Esophagus mucosa (tissue), 1 donor: ENCODE data around the gene ALOXE3. TPM values are rescaled to one million over a fixed set of nuclear protein-coding genes. Genes with fewer than 3 reads are reported as not detected.
"Not testable (repeated sequence)": the region's sequence is repeated elsewhere in the genome, so short reads cannot be mapped to it uniquely, and the experiment has no call there.

Source experiments
- ATAC-seq: fragments of 200-7000 bp; cut with Tn5 transposase; one replicate; pipeline ENCODE4 v1.9.1; 2020
- total RNA-seq: library from RNA; stranded (reverse); gene quantifications from one replicate; pipeline ENCODE4 v1.2.4, GENCODE V29; 2023
- donor health status: DM: yes; HTN: yes; CAD: no.

The ALOXE3 gene
- total RNA-seq, 1 donor from 2014 or later = 4.0 TPM

DNA sequence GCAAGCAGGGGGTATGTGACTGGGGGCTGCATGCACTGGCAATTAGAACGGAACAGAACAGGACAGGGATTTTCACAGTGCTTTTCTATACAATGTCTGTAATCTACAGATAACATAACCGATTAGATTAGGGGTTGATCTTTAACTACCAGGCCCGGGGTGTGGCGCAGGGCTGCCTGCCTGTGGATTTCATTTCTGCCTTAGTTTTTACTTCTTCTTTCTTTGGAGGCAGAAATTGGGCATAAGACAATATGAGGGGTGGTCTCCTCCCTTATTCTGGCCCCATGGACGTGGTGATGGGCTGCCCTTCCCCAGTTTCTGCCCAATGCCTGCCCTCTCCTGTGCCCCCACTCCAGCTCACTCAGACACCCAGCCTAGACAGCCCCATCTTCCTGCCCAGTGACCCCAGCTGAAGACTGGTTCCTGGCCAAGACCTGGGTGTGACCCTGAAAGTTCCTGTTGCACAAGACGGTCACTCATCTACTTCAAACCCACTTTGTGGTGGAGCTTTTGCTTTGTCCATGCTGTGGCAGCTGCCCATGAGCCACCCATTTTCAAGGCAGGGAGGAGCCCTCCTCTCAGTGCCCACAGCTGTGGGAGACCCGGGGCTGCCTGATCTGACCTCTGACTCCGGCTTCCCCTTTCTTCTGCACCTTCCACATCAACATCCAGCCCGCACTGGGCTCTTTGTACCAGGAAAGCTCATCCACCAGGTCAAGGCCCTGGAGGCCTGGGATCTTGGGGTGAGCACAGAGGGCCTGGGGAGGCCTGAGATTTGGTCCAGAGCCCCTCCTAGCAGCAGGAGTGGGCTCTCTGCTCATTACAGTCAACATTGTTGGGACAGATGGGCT is 49.4 kb downstream of the ALOXE3 start:
- peak; percentile 2 for ATAC-seq

- no peak for ATAC-seq
Measured at GRCh38 chr17:8067806-8068205, 50.5 kb downstream of the ALOXE3 start.

GRCh38 chr17:8066841-8067775 is 51.2 kb downstream of the ALOXE3 start:
- peak; percentile 72 for ATAC-seq

- ATAC-seq = no peak
Measured at GRCh38 chr17:8064561-8065019, 53.7 kb downstream of the ALOXE3 start.

GRCh38 chr17:8063761-8064534 is 54.4 kb downstream of the ALOXE3 start:
- no peak for ATAC-seq

GRCh38 chr17:8062807-8063483 is 55.4 kb downstream of the ALOXE3 start:
- no peak for ATAC-seq

- no peak for ATAC-seq
Measured at GRCh38 chr17:8062435-8062806, 55.9 kb downstream of the ALOXE3 start.

- not testable (repeated sequence) for ATAC-seq
Measured at GRCh38 chr17:8061851-8062250, 56.5 kb downstream of the ALOXE3 start.

DNA sequence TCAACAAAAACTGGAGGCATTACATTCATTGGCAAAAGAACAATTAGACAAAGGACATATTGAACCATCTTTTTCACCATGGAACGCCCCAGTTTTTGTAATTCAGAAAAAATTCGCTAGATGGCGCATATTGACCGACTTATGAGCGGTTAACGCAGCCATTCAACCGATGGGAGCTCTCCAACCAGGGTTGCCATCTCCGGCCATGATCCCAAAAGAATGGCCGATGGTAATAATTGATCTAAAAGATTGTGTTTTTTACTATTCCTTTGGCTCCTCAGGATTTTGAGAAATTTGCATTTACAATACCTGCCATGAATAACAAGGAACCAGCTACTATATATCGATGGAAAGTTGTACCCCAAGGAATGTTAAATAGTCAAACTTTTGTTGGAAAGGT is 58.0 kb downstream of the ALOXE3 start:
- ATAC-seq = peak; percentile 45

DNA sequence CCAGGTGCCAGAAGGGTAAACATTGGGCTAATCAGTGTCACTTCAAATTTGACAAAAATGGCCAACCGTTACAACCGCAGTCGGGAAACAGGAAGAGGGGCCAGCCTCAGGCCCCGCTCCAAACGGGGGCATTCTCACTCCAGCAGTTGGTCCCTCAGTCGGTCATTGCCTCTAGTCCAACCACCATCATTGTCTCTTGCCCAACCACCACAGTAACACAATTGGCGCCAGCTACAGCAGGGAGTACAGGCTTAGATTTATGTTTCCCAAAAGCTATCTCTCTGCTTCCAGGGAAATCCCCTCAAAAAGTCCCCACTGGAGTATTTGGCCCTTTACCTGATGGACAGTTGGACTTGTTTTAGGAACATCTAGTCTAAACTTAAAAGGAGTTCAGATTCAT is 59.2 kb downstream of the ALOXE3 start:
- ATAC-seq = no peak

- ATAC-seq = peak; percentile 72
Measured at GRCh38 chr17:8057691-8058114, 60.6 kb downstream of the ALOXE3 start.

DNA sequence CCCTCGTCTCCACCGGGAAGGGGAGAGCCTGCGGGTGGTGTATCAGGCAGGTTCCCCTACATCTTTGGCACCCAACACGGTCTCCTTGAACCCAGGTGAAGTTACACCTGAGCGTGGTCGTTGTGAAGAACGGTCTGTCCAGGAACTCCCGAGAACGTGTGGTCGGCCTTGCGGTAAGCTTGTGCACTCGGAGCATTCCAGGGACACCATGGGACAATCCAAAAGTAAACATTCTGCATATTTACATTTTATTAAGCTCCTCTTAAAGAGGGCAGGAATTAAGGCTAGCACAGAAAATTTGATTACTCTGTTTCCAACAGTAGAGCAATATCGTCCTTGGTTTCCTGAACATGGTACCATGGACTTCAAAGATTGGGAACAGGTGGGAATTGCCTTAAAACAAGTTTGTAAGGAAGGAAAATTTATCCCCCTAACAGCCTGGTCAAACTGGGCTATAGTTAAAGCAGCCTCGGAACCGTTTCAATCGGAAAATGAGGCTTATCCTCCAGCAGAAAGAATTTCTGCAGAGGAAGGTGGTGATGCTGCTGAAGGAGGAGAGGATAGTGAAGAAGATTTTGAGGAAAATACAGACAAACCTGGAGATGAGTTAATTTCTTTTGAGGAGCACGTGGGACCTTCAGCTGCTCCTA is 61.2 kb downstream of the ALOXE3 start:
- no peak for ATAC-seq

GRCh38 chr17:8056232-8056975 is 61.9 kb downstream of the ALOXE3 start:
- ATAC-seq = peak; percentile 53

DNA sequence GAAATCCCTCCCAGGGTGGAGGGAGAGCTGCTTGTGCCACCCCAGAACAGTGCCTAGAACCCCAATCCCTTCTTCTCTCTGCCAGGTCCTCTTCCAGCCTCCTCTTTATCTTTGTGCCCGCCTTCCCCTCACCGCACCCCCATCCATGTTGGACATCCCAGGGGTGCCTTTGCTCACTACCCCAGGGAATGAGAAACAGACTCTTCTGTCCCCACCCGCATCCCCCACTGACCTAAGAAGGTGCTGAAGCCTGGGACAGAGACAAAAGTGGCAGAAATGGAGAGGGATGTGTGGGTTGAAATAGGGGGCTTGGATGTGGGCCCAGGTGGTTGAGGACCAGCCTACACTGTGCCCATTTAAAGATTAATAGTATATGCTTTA is 62.5 kb downstream of the ALOXE3 start:
- no peak for ATAC-seq

DNA sequence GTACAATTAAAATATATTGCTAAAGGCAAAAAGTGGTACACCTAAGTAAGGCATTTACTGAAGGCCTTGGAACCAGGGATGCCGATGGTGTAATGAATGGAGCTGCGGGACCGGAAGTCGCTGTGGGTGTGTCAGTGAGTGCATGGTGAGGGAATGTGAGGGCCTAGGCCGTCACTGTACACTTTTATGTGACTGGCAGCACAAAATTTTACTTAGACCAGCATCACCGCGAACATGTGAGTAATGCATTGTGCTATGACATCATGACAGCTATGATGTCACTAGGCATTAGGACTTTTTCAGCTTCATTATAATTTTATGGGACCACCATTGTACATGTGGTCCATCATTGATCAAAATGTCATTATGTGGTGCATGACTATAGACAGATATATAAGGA is 64.7 kb downstream of the ALOXE3 start:
- no peak for ATAC-seq

- ATAC-seq = no peak
Measured at GRCh38 chr17:8052256-8053252, 65.8 kb downstream of the ALOXE3 start.

DNA sequence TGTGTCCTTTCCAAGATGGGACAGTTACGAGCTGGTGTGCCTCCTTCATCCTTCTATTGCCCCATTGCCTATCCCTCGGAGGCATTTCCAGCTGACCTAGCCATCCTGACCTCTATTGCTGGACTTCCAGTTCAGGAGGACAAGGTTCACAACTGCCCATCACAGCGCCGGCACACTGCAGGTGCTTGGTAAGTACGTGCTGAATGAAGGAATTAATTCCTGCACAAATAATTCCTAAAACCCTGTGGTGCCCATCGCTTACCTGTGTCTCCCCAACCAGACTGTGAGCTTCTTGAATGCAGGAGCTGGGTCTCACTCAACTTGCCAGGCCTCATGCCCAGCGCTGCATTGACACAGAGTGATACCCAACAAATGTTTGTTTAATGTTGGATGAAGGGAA is 66.5 kb downstream of the ALOXE3 start:
- ATAC-seq = no peak

DNA sequence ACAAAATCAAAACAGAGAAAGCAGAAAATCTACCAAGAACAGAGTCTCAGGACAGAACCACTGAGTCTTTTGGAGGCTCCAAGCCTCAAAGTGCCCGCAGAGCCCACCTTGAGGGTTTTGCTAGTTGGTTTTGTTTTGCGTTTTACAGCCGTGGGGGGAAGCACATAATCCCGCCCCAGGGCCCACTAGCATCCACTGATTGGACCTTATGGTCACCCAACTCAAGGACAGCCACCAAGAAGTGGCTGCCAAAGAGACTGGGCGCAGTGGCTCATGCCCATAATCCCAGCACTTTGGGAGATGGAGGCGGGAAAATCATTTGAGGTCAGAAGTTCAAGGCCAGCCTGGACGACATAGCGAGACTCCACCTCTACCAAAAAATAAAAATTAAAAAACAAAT is 69.6 kb downstream of the ALOXE3 start:
- no peak for ATAC-seq

GRCh38 chr17:8048236-8048635 is 70.1 kb downstream of the ALOXE3 start:
- ATAC-seq = no peak

DNA sequence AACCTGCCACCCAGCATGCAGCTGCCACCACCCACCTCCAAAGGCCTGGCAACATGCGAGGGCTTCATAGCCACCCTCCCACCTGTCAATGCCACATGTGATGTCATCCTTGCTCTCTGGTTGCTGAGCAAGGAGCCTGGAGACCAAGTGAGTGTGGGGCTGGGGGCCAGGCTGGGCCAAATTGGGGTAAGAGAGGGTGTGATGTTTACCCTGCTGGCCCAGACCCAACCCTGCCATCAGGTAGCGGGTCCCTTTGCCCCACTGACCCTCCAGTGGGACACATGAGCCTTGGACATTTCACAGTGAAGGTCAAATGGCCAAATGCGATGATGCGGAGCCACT is 70.6 kb downstream of the ALOXE3 start:
- ATAC-seq = no peak
